Measurements from ENCODE around the gene LIPJ.

DNA sequence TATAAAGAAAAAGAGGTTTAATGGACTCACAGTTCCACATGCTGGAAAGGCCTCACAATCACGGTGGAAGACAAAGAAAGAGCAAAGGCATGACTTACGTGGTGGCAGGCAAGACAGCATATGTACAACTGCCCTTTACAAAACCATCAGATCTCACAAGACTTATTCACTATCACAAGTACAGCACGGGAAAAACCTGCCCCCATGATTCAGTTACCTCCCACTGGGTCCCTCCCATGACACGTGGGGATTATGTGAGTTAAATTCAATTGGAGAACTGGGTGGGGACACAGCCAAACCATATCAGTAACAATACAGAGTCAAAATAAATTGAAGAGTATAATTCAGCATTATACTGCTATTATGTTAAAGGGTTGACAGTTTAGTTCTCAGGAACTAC lies 41.2 kb upstream of the LIPJ start:
- TF ChIP-seq ARNT (IDR thresholded peaks at IDR 0.05): no peak
- TF ChIP-seq NFRKB (IDR thresholded peaks at IDR 0.05): no peak
- no peak for TF ChIP-seq FOXA1 (IDR thresholded peaks at IDR 0.05)
- no peak for TF ChIP-seq BHLHE40 (IDR thresholded peaks at IDR 0.05; ENCODE audit: borderline replicate concordance)
- no peak for TF ChIP-seq ZNF384 (IDR thresholded peaks at IDR 0.05)
- no peak for TF ChIP-seq FOXM1 (IDR thresholded peaks at IDR 0.05; ENCODE audit: borderline replicate concordance)
- no peak for TF ChIP-seq SUZ12 (IDR thresholded peaks at IDR 0.05)
- no peak for TF ChIP-seq ELF4 (IDR thresholded peaks at IDR 0.05)
- no peak for TF ChIP-seq FOXK2 (IDR thresholded peaks at IDR 0.05)
- TF ChIP-seq TARDBP (IDR thresholded peaks at IDR 0.05): no peak
- no peak for TF ChIP-seq SP1 (IDR thresholded peaks at IDR 0.05)
- TF ChIP-seq CTBP1 (IDR thresholded peaks at IDR 0.05; ENCODE audit: borderline replicate concordance): no peak
- no peak for TF ChIP-seq HDGF (IDR thresholded peaks at IDR 0.05; ENCODE audit: borderline replicate concordance)
- no peak for TF ChIP-seq PKNOX1 (IDR thresholded peaks at IDR 0.05)
